ENCODE measurements around the gene CENPX.

CENPX gene

DNA sequence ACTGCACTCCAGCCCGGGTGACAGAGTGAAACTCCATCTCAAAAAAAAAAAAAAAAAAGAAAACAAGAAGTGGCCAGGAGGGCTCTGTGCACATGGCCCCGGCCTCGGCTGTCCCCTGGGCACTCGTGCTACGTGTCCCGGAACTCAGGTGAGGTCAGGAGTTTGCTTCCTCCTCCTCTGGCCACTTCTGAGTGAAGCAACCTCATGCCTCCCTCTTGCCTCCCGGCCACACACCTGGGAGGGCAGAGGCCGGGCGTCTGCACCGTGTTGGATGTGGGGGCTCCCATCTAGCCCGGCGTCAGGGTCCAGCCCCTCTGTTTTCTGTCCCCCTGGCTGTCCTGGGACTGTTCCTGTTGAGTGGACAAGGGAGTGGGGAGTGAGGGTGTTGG, 23.1 kb downstream of the CENPX start:
- Histone ChIP-seq H3K4me3 (ENCODE audit: low read length) (no peak overlapping the region), H3K27ac (ENCODE audit: low read depth, low read length) (no peak overlapping the region), H3K27me3 (ENCODE audit: control insufficient read depth, insufficient read depth, low read length) (no peaks in the 10 kb centered on the region), H3K4me1 (ENCODE audit: control insufficient read depth, insufficient read depth, low read length) (peaks cover 10% of the 10 kb centered on the region), H3K36me3 (ENCODE audit: control insufficient read depth, insufficient read depth, low read length) (no peaks in the 10 kb centered on the region), H3K9ac (ENCODE audit: low read length) (no peak overlapping the region)

- no peaks in the 10 kb centered on the region for H3K27me3 ChIP-seq (ENCODE audit: control insufficient read depth, insufficient read depth, low read length)
- H3K27ac ChIP-seq (ENCODE audit: low read depth, low read length) = no peak overlapping the region
- no peak overlapping the region for H3K9ac ChIP-seq (ENCODE audit: low read length)
- no peak overlapping the region for H3K4me3 ChIP-seq (ENCODE audit: low read length)
- no peaks in the 10 kb centered on the region for H3K36me3 ChIP-seq (ENCODE audit: control insufficient read depth, insufficient read depth, low read length)
- H3K4me1 ChIP-seq (ENCODE audit: control insufficient read depth, insufficient read depth, low read length) = peaks cover 5% of the 10 kb centered on the region
Measured at GRCh38 chr17:81998691-81999438, 23.8 kb downstream of the CENPX start.

DNA sequence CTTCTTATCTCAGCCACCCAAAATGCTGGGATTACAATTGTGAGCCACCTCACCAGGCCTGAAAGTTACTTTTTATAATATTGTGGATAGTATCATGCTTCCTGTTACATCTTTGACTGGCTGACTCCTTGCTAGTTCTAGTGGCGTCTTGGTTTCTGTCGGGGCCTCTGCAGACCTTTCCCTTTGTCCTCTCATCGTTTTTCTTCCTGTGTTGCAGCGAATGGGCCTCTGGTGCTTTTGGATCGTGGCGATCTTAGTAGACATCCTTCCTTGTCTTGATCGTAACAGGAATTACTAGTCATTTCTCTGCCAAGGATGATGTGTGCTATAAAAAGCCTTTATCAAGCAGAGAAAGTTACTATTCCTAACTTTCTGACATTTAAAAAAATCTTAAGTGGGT, 24.5 kb downstream of the CENPX start:
- Histone ChIP-seq H3K9ac (ENCODE audit: low read length) (no peak overlapping the region), H3K27ac (ENCODE audit: low read depth, low read length) (no peak overlapping the region), H3K27me3 (ENCODE audit: control insufficient read depth, insufficient read depth, low read length) (no peaks in the 10 kb centered on the region), H3K4me3 (ENCODE audit: low read length) (no peak overlapping the region), H3K4me1 (ENCODE audit: control insufficient read depth, insufficient read depth, low read length) (peaks cover under 1% of the 10 kb centered on the region), H3K36me3 (ENCODE audit: control insufficient read depth, insufficient read depth, low read length) (no peaks in the 10 kb centered on the region)

GRCh38 chr17:81996757-81997441, 25.8 kb downstream of the CENPX start:
- Histone ChIP-seq H3K27me3 (ENCODE audit: control insufficient read depth, insufficient read depth, low read length) (no peaks in the 10 kb centered on the region), H3K4me1 (ENCODE audit: control insufficient read depth, insufficient read depth, low read length) (peaks cover 7% of the 10 kb centered on the region), H3K27ac (ENCODE audit: low read depth, low read length) (no peak overlapping the region), H3K36me3 (ENCODE audit: control insufficient read depth, insufficient read depth, low read length) (no peaks in the 10 kb centered on the region), H3K4me3 (ENCODE audit: low read length) (no peak overlapping the region), H3K9ac (ENCODE audit: low read length) (no peak overlapping the region)

GRCh38 chr17:81996232-81996756, 26.4 kb downstream of the CENPX start:
- no peak overlapping the region for H3K27ac ChIP-seq (ENCODE audit: low read depth, low read length)
- no peaks in the 10 kb centered on the region for H3K36me3 ChIP-seq (ENCODE audit: control insufficient read depth, insufficient read depth, low read length)
- no peak overlapping the region for H3K9ac ChIP-seq (ENCODE audit: low read length)
- no peak overlapping the region for H3K4me3 ChIP-seq (ENCODE audit: low read length)
- no peaks in the 10 kb centered on the region for H3K27me3 ChIP-seq (ENCODE audit: control insufficient read depth, insufficient read depth, low read length)
- peaks cover 9% of the 10 kb centered on the region for H3K4me1 ChIP-seq (ENCODE audit: control insufficient read depth, insufficient read depth, low read length)

- H3K36me3 ChIP-seq (ENCODE audit: control insufficient read depth, insufficient read depth, low read length) = no peaks in the 10 kb centered on the region
- H3K27ac ChIP-seq (ENCODE audit: low read depth, low read length) = no peak overlapping the region
- no peak overlapping the region for H3K9ac ChIP-seq (ENCODE audit: low read length)
- H3K4me3 ChIP-seq (ENCODE audit: low read length) = no peak overlapping the region
- no peaks in the 10 kb centered on the region for H3K27me3 ChIP-seq (ENCODE audit: control insufficient read depth, insufficient read depth, low read length)
- peaks cover 9% of the 10 kb centered on the region for H3K4me1 ChIP-seq (ENCODE audit: control insufficient read depth, insufficient read depth, low read length)
Measured at GRCh38 chr17:81995463-81996231, 27.0 kb downstream of the CENPX start.

GRCh38 chr17:81994593-81995462, 27.9 kb downstream of the CENPX start:
- Histone ChIP-seq H3K27me3 (ENCODE audit: control insufficient read depth, insufficient read depth, low read length) (no peaks in the 10 kb centered on the region), H3K36me3 (ENCODE audit: control insufficient read depth, insufficient read depth, low read length) (no peaks in the 10 kb centered on the region), H3K4me1 (ENCODE audit: control insufficient read depth, insufficient read depth, low read length) (peaks cover 9% of the 10 kb centered on the region), H3K27ac (ENCODE audit: low read depth, low read length) (no peak overlapping the region), H3K4me3 (ENCODE audit: low read length) (no peak overlapping the region), H3K9ac (ENCODE audit: low read length) (no peak overlapping the region)

DNA sequence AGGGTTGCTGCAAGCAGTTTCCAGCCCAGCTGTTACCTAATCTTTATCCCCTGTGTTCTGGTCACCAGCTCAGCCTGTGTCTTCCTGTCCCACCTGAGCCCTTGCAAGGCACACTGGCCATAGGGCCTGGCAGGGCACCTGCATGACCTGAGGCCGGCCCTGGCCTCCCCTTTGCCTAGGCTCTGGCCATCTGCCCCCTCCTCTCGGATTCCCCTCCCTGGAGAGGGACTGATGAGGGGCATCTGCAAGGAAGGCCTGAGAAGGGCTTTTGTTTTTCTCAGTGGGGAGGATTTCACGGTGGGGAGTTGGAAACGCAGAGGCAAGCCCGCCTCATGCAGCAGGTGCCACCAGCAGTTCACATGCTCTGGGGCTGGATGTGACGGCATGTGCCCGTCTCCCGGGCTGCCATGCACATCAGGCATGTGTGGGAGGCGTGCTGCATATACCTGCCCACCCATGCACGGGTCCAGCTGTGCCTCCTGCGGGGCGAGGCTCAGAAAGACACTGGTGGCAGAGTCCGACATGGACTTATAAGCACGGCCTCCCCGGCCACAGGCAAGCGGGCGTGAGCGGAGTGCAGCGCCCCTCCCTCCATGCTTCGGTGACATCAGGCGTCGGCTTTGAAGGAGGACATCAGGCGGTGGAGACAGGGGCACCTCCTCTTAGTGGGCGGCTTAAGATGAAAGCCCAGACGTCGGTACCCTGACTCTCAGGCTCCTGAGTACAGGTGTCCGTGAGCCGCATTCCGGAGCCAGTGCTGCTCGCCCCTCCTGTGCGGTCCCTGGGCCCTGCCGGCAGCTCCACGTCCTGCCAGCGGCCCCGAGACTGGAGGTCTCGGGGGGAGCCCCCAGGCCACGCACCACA, 28.7 kb downstream of the CENPX start:
- Histone ChIP-seq H3K27ac (ENCODE audit: low read depth, low read length) (no peak overlapping the region), H3K36me3 (ENCODE audit: control insufficient read depth, insufficient read depth, low read length) (no peaks in the 10 kb centered on the region), H3K4me1 (ENCODE audit: control insufficient read depth, insufficient read depth, low read length) (peaks cover 9% of the 10 kb centered on the region), H3K4me3 (ENCODE audit: low read length) (no peak overlapping the region), H3K9ac (ENCODE audit: low read length) (no peak overlapping the region), H3K27me3 (ENCODE audit: control insufficient read depth, insufficient read depth, low read length) (no peaks in the 10 kb centered on the region)

- peaks cover 9% of the 10 kb centered on the region for H3K4me1 ChIP-seq (ENCODE audit: control insufficient read depth, insufficient read depth, low read length)
- H3K27ac ChIP-seq (ENCODE audit: low read depth, low read length) = peak overlapping the region; percentile 79
- no peaks in the 10 kb centered on the region for H3K36me3 ChIP-seq (ENCODE audit: control insufficient read depth, insufficient read depth, low read length)
- H3K4me3 ChIP-seq (ENCODE audit: low read length) = peak overlapping the region; percentile 58
- no peaks in the 10 kb centered on the region for H3K27me3 ChIP-seq (ENCODE audit: control insufficient read depth, insufficient read depth, low read length)
- no peak overlapping the region for H3K9ac ChIP-seq (ENCODE audit: low read length)
Measured at GRCh38 chr17:81992306-81993102, 30.2 kb downstream of the CENPX start.

DNA sequence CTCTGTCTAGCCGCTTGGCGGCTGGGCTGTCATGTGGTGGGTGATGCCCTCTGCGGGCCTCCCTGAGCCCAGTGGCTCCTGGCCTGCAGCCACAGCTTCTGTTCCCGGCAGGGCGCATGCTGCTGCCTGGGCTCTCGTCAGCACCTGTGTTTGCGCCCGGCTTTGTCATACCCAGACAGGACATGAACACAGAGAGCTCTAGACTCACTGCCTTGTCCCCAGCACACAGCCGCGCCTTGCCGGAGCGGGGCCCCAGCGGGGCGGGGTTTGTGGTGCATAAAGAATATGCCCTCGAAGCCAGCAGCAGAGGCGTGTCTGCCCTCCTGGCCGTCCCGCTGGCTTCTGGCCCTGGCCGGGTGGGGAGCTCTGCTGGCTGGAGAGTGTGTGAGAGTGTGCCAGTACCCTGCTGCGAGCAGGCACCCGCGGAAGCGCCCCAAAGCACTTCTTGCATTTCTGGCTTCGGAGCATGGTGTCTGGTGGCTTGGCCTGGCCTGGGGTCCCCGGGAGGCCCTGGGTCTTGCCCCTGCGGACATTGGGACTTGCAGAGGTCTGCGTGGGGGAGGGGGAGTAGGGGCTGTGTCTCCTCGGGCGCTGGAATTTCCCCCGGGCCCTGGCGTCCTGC, 30.9 kb downstream of the CENPX start:
- peak overlapping the region; percentile 58 for H3K4me3 ChIP-seq (ENCODE audit: low read length)
- H3K9ac ChIP-seq (ENCODE audit: low read length) = peak overlapping the region; percentile 40
- H3K36me3 ChIP-seq (ENCODE audit: control insufficient read depth, insufficient read depth, low read length) = no peaks in the 10 kb centered on the region
- H3K27ac ChIP-seq (ENCODE audit: low read depth, low read length) = peak overlapping the region; percentile 79
- no peaks in the 10 kb centered on the region for H3K27me3 ChIP-seq (ENCODE audit: control insufficient read depth, insufficient read depth, low read length)
- peaks cover 9% of the 10 kb centered on the region for H3K4me1 ChIP-seq (ENCODE audit: control insufficient read depth, insufficient read depth, low read length)
